Measurements from ENCODE around the gene ZNF483.
"Not testable (repeated sequence)": the region's sequence is repeated elsewhere in the genome, so short reads cannot be mapped to it uniquely, and the experiment has no call there.

ZNF483 gene

GRCh38 chr9:111516061-111516465 lies 8.9 kb upstream of the ZNF483 start:
- no peaks in the 10 kb centered on the region for H3K36me3 Mint-ChIP-seq (ENCODE audit: low read depth)
- no peak overlapping the region for H3K27ac Mint-ChIP-seq
- no peaks in the 10 kb centered on the region for H3K27me3 Mint-ChIP-seq
- H3K9me3 Mint-ChIP-seq = peaks cover 2% of the 10 kb centered on the region
- no peaks in the 10 kb centered on the region for H3K4me1 Mint-ChIP-seq (ENCODE audit: low read depth)
- no peak for DNase-seq
- H3K4me3 Mint-ChIP-seq = no peak overlapping the region

- DNase-seq = no peak
- Mint-ChIP-seq H3K9me3 (peaks cover 4% of the 10 kb centered on the region), H3K4me3 (peak overlapping the region; percentile 86), H3K27me3 (no peaks in the 10 kb centered on the region), H3K36me3 (ENCODE audit: low read depth) (peaks cover 32% of the 10 kb centered on the region), H3K27ac (peak overlapping the region; percentile 90), H3K4me1 (ENCODE audit: low read depth) (peaks cover 28% of the 10 kb centered on the region)
Measured at GRCh38 chr9:111524731-111525055, 286 bp upstream of the ZNF483 start.

- no peak overlapping the region for H3K4me3 Mint-ChIP-seq
- H3K27ac Mint-ChIP-seq = no peak overlapping the region
- H3K4me1 Mint-ChIP-seq (ENCODE audit: low read depth) = peaks cover 28% of the 10 kb centered on the region
- H3K9me3 Mint-ChIP-seq = peaks cover 7% of the 10 kb centered on the region
- H3K36me3 Mint-ChIP-seq (ENCODE audit: low read depth) = peaks cover 53% of the 10 kb centered on the region
- no peaks in the 10 kb centered on the region for H3K27me3 Mint-ChIP-seq
- no peak for DNase-seq
Measured at GRCh38 chr9:111527347-111527746, 2.4 kb downstream of the ZNF483 start.

- peaks cover 22% of the 10 kb centered on the region for H3K9me3 Mint-ChIP-seq
Measured at GRCh38 chr9:111529787-111530186, 4.8 kb downstream of the ZNF483 start.

GRCh38 chr9:111531716-111532115 lies 6.7 kb downstream of the ZNF483 start:
- H3K4me3 Mint-ChIP-seq = no peak overlapping the region

More at GRCh38 chr9:111529787-111530186, 4.8 kb downstream of the ZNF483 start:
- no peak overlapping the region for H3K4me3 Mint-ChIP-seq
- DNase-seq = no peak
- H3K27me3 Mint-ChIP-seq = no peaks in the 10 kb centered on the region
- no peak overlapping the region for H3K27ac Mint-ChIP-seq
- peaks cover 77% of the 10 kb centered on the region for H3K36me3 Mint-ChIP-seq (ENCODE audit: low read depth)
- peaks cover 22% of the 10 kb centered on the region for H3K4me1 Mint-ChIP-seq (ENCODE audit: low read depth)

GRCh38 chr9:111533099-111533790 lies 8.3 kb downstream of the ZNF483 start:
- H3K36me3 Mint-ChIP-seq (ENCODE audit: low read depth) = peaks cover 87% of the 10 kb centered on the region

More at GRCh38 chr9:111531716-111532115, 6.7 kb downstream of the ZNF483 start:
- Mint-ChIP-seq H3K4me1 (ENCODE audit: low read depth) (peaks cover 6% of the 10 kb centered on the region), H3K27ac (no peak overlapping the region), H3K9me3 (peaks cover 26% of the 10 kb centered on the region), H3K36me3 (ENCODE audit: low read depth) (peaks cover 83% of the 10 kb centered on the region), H3K27me3 (no peaks in the 10 kb centered on the region)
- DNase-seq = no peak

GRCh38 chr9:111542497-111543254 lies 17.7 kb downstream of the ZNF483 start:
- Mint-ChIP-seq H3K4me1 (ENCODE audit: low read depth) (no peaks in the 10 kb centered on the region), H3K27ac (no peak overlapping the region), H3K27me3 (no peaks in the 10 kb centered on the region), H3K4me3 (no peak overlapping the region), H3K9me3 (peaks cover 69% of the 10 kb centered on the region), H3K36me3 (ENCODE audit: low read depth) (peaks cover 92% of the 10 kb centered on the region)
- no peak for DNase-seq

More at GRCh38 chr9:111533099-111533790, 8.3 kb downstream of the ZNF483 start:
- Mint-ChIP-seq H3K27me3 (no peaks in the 10 kb centered on the region), H3K4me3 (no peak overlapping the region), H3K27ac (no peak overlapping the region), H3K9me3 (peaks cover 32% of the 10 kb centered on the region), H3K4me1 (ENCODE audit: low read depth) (no peaks in the 10 kb centered on the region)
- no peak for DNase-seq

- H3K36me3 Mint-ChIP-seq (ENCODE audit: low read depth) = peaks cover 89% of the 10 kb centered on the region
- H3K9me3 Mint-ChIP-seq = peaks cover 66% of the 10 kb centered on the region
- H3K27me3 Mint-ChIP-seq = no peaks in the 10 kb centered on the region
- H3K4me1 Mint-ChIP-seq (ENCODE audit: low read depth) = no peaks in the 10 kb centered on the region
- no peak for DNase-seq
- H3K27ac Mint-ChIP-seq = no peak overlapping the region
- no peak overlapping the region for H3K4me3 Mint-ChIP-seq
Measured at GRCh38 chr9:111548623-111549022, 23.6 kb downstream of the ZNF483 start.

GRCh38 chr9:111555425-111555824 lies 30.4 kb downstream of the ZNF483 start:
- not testable (repeated sequence) for H3K4me3 Mint-ChIP-seq; H3K4me1 Mint-ChIP-seq (ENCODE audit: low read depth); H3K27me3 Mint-ChIP-seq; DNase-seq; H3K27ac Mint-ChIP-seq
- peaks cover 67% of the 10 kb centered on the region for H3K36me3 Mint-ChIP-seq (ENCODE audit: low read depth)
- H3K9me3 Mint-ChIP-seq = peaks cover 61% of the 10 kb centered on the region

GRCh38 chr9:111559000-111559610 lies 34.1 kb downstream of the ZNF483 start:
- Mint-ChIP-seq H3K36me3 (ENCODE audit: low read depth) (peaks cover 53% of the 10 kb centered on the region), H3K27me3 (no peaks in the 10 kb centered on the region), H3K9me3 (peaks cover 59% of the 10 kb centered on the region), H3K27ac (no peak overlapping the region), H3K4me1 (ENCODE audit: low read depth) (no peaks in the 10 kb centered on the region), H3K4me3 (no peak overlapping the region)
- DNase-seq = no peak

- no peaks in the 10 kb centered on the region for H3K27me3 Mint-ChIP-seq
- no peaks in the 10 kb centered on the region for H3K4me1 Mint-ChIP-seq (ENCODE audit: low read depth)
- H3K9me3 Mint-ChIP-seq = peaks cover 38% of the 10 kb centered on the region
- DNase-seq = no peak
- H3K27ac Mint-ChIP-seq = no peak overlapping the region
- no peak overlapping the region for H3K4me3 Mint-ChIP-seq
- H3K36me3 Mint-ChIP-seq (ENCODE audit: low read depth) = peaks cover 35% of the 10 kb centered on the region
Measured at GRCh38 chr9:111561165-111561719, 36.3 kb downstream of the ZNF483 start.

- no peak for DNase-seq
- H3K4me1 Mint-ChIP-seq (ENCODE audit: low read depth) = no peaks in the 10 kb centered on the region
- no peak overlapping the region for H3K4me3 Mint-ChIP-seq
- peaks cover 43% of the 10 kb centered on the region for H3K9me3 Mint-ChIP-seq
- no peaks in the 10 kb centered on the region for H3K27me3 Mint-ChIP-seq
- no peak overlapping the region for H3K27ac Mint-ChIP-seq
- H3K36me3 Mint-ChIP-seq (ENCODE audit: low read depth) = peaks cover 35% of the 10 kb centered on the region
Measured at GRCh38 chr9:111566234-111566633, 41.3 kb downstream of the ZNF483 start.

GRCh38 chr9:111568127-111568526 lies 43.1 kb downstream of the ZNF483 start:
- H3K4me3 Mint-ChIP-seq; H3K27me3 Mint-ChIP-seq; H3K27ac Mint-ChIP-seq; H3K4me1 Mint-ChIP-seq (ENCODE audit: low read depth); DNase-seq: not testable (repeated sequence)
- Mint-ChIP-seq H3K36me3 (ENCODE audit: low read depth) (peaks cover 25% of the 10 kb centered on the region), H3K9me3 (peaks cover 35% of the 10 kb centered on the region)

- no peak for DNase-seq
- H3K4me1 Mint-ChIP-seq (ENCODE audit: low read depth) = no peaks in the 10 kb centered on the region
- no peak overlapping the region for H3K27ac Mint-ChIP-seq
- H3K4me3 Mint-ChIP-seq = no peak overlapping the region
- H3K36me3 Mint-ChIP-seq (ENCODE audit: low read depth) = peaks cover 12% of the 10 kb centered on the region
- H3K9me3 Mint-ChIP-seq = peaks cover 19% of the 10 kb centered on the region
- no peaks in the 10 kb centered on the region for H3K27me3 Mint-ChIP-seq
Measured at GRCh38 chr9:111572950-111573604, 48.1 kb downstream of the ZNF483 start.

Data from activated T-cell treated with anti-CD3 and anti-CD28 coated beads, Interleukin-2, amount 50 U/mL, for 24 hours (primary cell).